ENCODE measurements around the gene FAM200A.
"Not testable (repeated sequence)": the region's sequence is repeated elsewhere in the genome, so short reads cannot be mapped to it uniquely, and the experiment has no call there.

Gene FAM200A

GRCh38 chr7:99579956-99580777 lies 28.3 kb upstream of the FAM200A start:
- no peak overlapping the region for H3K27ac ChIP-seq
- DNase-seq (ENCODE audit: low read depth, low spot score): no peak

DNA sequence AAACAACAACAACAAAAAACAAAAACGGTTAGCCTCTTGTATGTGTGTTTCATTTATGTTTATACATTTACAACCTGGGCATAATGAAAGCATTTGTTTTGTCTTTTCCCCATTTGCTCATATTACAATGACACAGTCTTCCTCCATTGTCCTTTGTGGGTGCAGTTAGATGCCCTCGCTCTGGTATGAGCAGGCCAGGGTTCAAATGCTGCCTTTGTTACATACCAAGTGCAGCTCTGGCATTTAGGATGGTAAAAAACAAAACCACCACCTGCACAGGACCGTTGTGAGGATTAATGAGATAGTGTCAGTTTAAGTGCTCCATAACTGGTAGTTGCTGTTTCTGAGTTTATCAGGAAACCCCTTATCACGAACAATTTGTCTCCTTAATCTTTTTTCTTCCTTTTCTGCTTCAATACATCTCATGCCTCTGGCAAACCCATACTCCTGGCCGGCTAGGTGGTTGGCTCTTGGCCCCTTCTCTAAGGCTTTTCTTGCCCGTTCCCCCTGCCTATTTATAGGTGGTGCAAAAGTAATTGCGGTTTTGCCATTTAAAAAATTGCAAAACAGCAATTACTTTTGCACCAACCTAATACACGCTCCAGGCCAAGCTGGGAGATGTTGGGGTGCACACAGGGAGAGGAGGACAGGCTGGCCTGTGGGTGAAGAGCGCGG lies 27.5 kb upstream of the FAM200A start:
- DNase-seq (ENCODE audit: low read depth, low spot score): no peak
- Histone ChIP-seq H3K36me3 (ENCODE audit: insufficient read depth, low read length) (no peaks in the 10 kb centered on the region), H3K9me3 (ENCODE audit: low read depth, low read length) (no peaks in the 10 kb centered on the region), H3K27ac (no peak overlapping the region), H3K9ac (ENCODE audit: insufficient read length) (no peak overlapping the region), H3K4me3 (peak overlapping the region; percentile 81)
- TF ChIP-seq FOXP2 (optimal IDR thresholded peaks at IDR 0.05; ENCODE audit: control extremely low read depth, extremely low read length, insufficient read depth): no peak
- no peak for TF ChIP-seq EZH2 (IDR thresholded peaks at IDR 0.05)
- TF ChIP-seq POLR2AphosphoS5 (IDR thresholded peaks at IDR 0.05; ENCODE audit: borderline replicate concordance, low read depth, low read length): no peak

More at GRCh38 chr7:99579956-99580777, 28.3 kb upstream of the FAM200A start:
- Histone ChIP-seq H3K9ac (ENCODE audit: insufficient read length) (peak overlapping the region; percentile 53), H3K4me3 (peak overlapping the region; percentile 81), H3K36me3 (ENCODE audit: insufficient read depth, low read length) (no peaks in the 10 kb centered on the region), H3K9me3 (ENCODE audit: low read depth, low read length) (no peaks in the 10 kb centered on the region)
- TF ChIP-seq POLR2AphosphoS5 (IDR thresholded peaks at IDR 0.05; ENCODE audit: borderline replicate concordance, low read depth, low read length): no peak; the same call in 1 of the 2 replicates

DNA sequence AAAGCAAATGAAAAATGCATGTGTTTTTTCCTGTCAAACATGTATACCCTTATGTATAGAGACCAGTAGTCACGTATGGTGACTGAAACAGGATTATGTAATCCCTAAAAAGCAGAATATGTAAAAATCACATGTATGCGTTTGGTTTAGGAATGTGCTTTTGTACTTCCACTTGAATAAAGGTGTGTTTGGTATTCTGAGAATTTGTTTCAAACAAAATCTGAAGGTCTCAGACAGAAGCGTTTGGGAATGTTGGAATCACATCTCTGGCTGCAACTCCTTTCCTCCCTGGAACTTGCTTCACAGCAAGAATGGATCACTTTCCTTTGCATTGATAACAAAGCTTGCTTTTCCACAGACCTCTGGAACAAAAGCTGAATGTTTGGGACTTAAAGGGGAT lies 24.3 kb upstream of the FAM200A start:
- H3K9me3 ChIP-seq (ENCODE audit: low read depth, low read length): no peaks in the 10 kb centered on the region
- H3K4me3 ChIP-seq: no peak overlapping the region
- no peak for DNase-seq (ENCODE audit: low read depth, low spot score)
- 0 out of 2 replicates have a peak overlapping the region, but pooled peaks have one; percentile 8 for H3K27ac ChIP-seq
- no peak overlapping the region for H3K9ac ChIP-seq (ENCODE audit: insufficient read length)
- TF ChIP-seq FOXP2 (optimal IDR thresholded peaks at IDR 0.05; ENCODE audit: control extremely low read depth, extremely low read length, insufficient read depth): no peak
- H3K36me3 ChIP-seq (ENCODE audit: insufficient read depth, low read length): peaks cover 28% of the 10 kb centered on the region

DNA sequence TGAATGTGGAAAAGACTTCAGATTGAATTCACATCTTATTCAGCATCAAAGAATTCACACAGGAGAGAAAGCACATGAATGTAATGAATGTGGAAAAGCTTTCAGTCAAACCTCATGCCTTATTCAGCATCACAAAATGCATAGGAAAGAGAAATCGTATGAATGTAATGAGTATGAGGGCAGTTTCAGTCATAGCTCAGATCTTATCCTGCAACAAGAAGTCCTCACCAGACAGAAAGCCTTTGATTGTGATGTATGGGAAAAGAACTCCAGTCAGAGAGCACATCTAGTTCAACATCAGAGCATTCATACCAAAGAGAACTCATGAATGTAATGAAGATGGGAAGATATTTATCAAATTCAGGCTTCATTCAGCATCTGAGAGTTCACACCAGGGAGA lies 21.3 kb upstream of the FAM200A start:
- H3K9ac ChIP-seq (ENCODE audit: insufficient read length): no peak overlapping the region
- H3K27ac ChIP-seq: no peak overlapping the region
- no peak for TF ChIP-seq FOXP2 (optimal IDR thresholded peaks at IDR 0.05; ENCODE audit: control extremely low read depth, extremely low read length, insufficient read depth)
- TF ChIP-seq EZH2 (IDR thresholded peaks at IDR 0.05): no peak
- TF ChIP-seq POLR2AphosphoS5 (IDR thresholded peaks at IDR 0.05; ENCODE audit: borderline replicate concordance, low read depth, low read length): no peak
- no peak for DNase-seq (ENCODE audit: low read depth, low spot score)
- H3K4me3 ChIP-seq: no peak overlapping the region
- H3K9me3 ChIP-seq (ENCODE audit: low read depth, low read length): no peaks in the 10 kb centered on the region
- H3K36me3 ChIP-seq (ENCODE audit: insufficient read depth, low read length): peaks cover 51% of the 10 kb centered on the region

- Histone ChIP-seq H3K9ac (ENCODE audit: insufficient read length) (no peak overlapping the region), H3K4me3 (no peak overlapping the region), H3K9me3 (ENCODE audit: low read depth, low read length) (no peaks in the 10 kb centered on the region), H3K27ac (no peak overlapping the region), H3K36me3 (ENCODE audit: insufficient read depth, low read length) (peaks cover 51% of the 10 kb centered on the region)
- TF ChIP-seq EZH2 (IDR thresholded peaks at IDR 0.05) (no peak), POLR2AphosphoS5 (IDR thresholded peaks at IDR 0.05; ENCODE audit: borderline replicate concordance, low read depth, low read length) (no peak), FOXP2 (optimal IDR thresholded peaks at IDR 0.05; ENCODE audit: control extremely low read depth, extremely low read length, insufficient read depth) (no peak)
- no peak for DNase-seq (ENCODE audit: low read depth, low spot score)
These were observed 19.9 kb upstream of the FAM200A start for GRCh38 chr7:99571768-99572167.

DNA sequence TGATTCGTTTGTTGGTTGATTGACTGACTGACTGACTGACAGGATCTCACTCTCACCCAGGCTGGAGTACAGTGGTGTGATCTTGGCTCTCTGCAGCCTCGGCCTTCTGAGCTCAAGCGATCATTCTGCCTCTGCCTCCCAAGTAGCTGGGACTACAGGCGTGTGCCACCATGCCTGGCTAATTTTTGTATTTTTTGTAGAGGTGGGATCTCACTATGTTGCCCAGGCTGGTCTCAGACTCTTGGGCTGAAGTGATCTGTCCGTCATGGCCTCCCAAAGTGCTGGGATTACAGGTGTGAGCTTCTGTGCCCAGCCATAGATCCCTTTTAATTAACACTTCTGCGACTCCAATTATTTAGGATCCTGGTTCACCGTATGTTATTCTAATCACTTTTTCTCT lies 16.9 kb upstream of the FAM200A start:
- peaks cover 73% of the 10 kb centered on the region for H3K36me3 ChIP-seq (ENCODE audit: insufficient read depth, low read length)

DNA sequence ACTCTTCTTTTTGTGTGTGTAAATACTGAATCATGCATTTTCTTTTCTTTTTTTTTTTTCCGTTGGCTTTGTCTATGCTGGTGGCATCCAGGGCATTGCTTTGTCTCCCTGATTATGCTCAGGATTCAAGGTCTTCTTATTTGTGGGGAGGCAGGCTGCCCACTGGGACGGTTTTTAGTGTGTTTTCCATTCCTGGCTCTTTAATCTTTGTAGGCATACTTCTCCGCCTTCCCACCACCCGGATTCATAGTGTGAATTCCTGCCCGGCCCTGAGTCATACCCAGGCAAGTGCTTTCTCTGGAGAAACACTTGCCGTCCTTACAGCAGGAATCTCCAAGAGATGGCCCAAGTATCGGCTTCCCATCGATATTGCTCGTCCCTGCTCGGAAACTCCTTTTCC lies 11.7 kb upstream of the FAM200A start:
- Histone ChIP-seq H3K9me3 (ENCODE audit: low read depth, low read length) (no peaks in the 10 kb centered on the region), H3K9ac (ENCODE audit: insufficient read length) (no peak overlapping the region), H3K27ac (no peak overlapping the region), H3K36me3 (ENCODE audit: insufficient read depth, low read length) (peaks cover 61% of the 10 kb centered on the region), H3K4me3 (no peak overlapping the region)
- no peak for TF ChIP-seq POLR2AphosphoS5 (IDR thresholded peaks at IDR 0.05; ENCODE audit: borderline replicate concordance, low read depth, low read length)
- no peak for TF ChIP-seq EZH2 (IDR thresholded peaks at IDR 0.05)
- TF ChIP-seq FOXP2 (optimal IDR thresholded peaks at IDR 0.05; ENCODE audit: control extremely low read depth, extremely low read length, insufficient read depth): no peak
- no peak for DNase-seq (ENCODE audit: low read depth, low spot score)

More for the DNA sequence above, 16.9 kb upstream of the FAM200A start:
- DNase-seq (ENCODE audit: low read depth, low spot score); H3K9ac ChIP-seq (ENCODE audit: insufficient read length); H3K27ac ChIP-seq; H3K4me3 ChIP-seq; H3K9me3 ChIP-seq (ENCODE audit: low read depth, low read length): not testable (repeated sequence)

- H3K27ac ChIP-seq: no peak overlapping the region
- H3K4me3 ChIP-seq: no peak overlapping the region
- no peak overlapping the region for H3K9ac ChIP-seq (ENCODE audit: insufficient read length)
- peaks cover 59% of the 10 kb centered on the region for H3K36me3 ChIP-seq (ENCODE audit: insufficient read depth, low read length)
- no peak for DNase-seq (ENCODE audit: low read depth, low spot score)
- TF ChIP-seq POLR2AphosphoS5 (IDR thresholded peaks at IDR 0.05; ENCODE audit: borderline replicate concordance, low read depth, low read length): no peak
- TF ChIP-seq EZH2 (IDR thresholded peaks at IDR 0.05): no peak
- no peak for TF ChIP-seq FOXP2 (optimal IDR thresholded peaks at IDR 0.05; ENCODE audit: control extremely low read depth, extremely low read length, insufficient read depth)
- H3K9me3 ChIP-seq (ENCODE audit: low read depth, low read length): no peaks in the 10 kb centered on the region
These were observed 10.9 kb upstream of the FAM200A start for GRCh38 chr7:99562832-99563231.
